Lung (tissue), 12 donors: ENCODE results near the gene ALCAM. TPM values are rescaled to one million over a fixed set of nuclear protein-coding genes. Genes with fewer than 3 reads are reported as not detected.

Experiments used
- ATAC-seq: fragments of 200-7000 bp; cut with Tn5 transposase; one replicate; pipeline ENCODE4 v1.9.1; 2020; ENCODE audit warnings: moderate number of reproducible peaks; ENCODE audit not compliant: insufficient read depth, low FRiP score
- DNase-seq, 3 donors: peaks; one replicate each; pipeline ENCODE4 v3.0.0-alpha.2; 2013 to 2017
- H3K27ac ChIP-seq, 2 donors: one replicate each; pipeline ENCODE4 v1.5.1; 2013; ENCODE audit warnings: mild to moderate bottlenecking in 2 of 2, moderate library complexity in 2 of 2, control low read depth in 1 of 2, inconsistent platforms in 1 of 2, low read depth in 1 of 2, low read length in 1 of 2
- H3K27me3 ChIP-seq, 3 donors: one replicate each; pipeline ENCODE4 v1.5.1; 2013; ENCODE audit warnings: low read length in 2 of 3; ENCODE audit not compliant: control insufficient read depth in 3 of 3, insufficient read depth in 3 of 3
- H3K36me3 ChIP-seq, 4 donors: one replicate each; pipeline ENCODE4 v1.5.1; 2013; ENCODE audit warnings: low read length in 4 of 4, mild to moderate bottlenecking in 1 of 4, moderate library complexity in 1 of 4; ENCODE audit not compliant: control insufficient read depth in 4 of 4, insufficient read depth in 4 of 4
- H3K4me1 ChIP-seq, 5 donors: one replicate each; pipeline ENCODE4 v1.5.1; 2013; ENCODE audit warnings: low read length in 5 of 5, mild to moderate bottlenecking in 2 of 5, moderate library complexity in 1 of 5; ENCODE audit not compliant: control insufficient read depth in 5 of 5, insufficient read depth in 5 of 5
- H3K4me3 ChIP-seq: one replicate; pipeline ENCODE4 v1.5.1; 2013; ENCODE audit warnings: mild to moderate bottlenecking, control low read depth, moderate library complexity
- H3K9ac ChIP-seq, 2 donors: one replicate each; pipeline ENCODE4 v1.5.1; 2013; ENCODE audit warnings: low read length in 2 of 2, control low read depth in 1 of 2; ENCODE audit not compliant: insufficient read depth in 1 of 2
- H3K9me3 ChIP-seq, 4 donors: one replicate each; pipeline ENCODE4 v1.5.1; 2013; ENCODE audit warnings: low read length in 3 of 4, mild to moderate bottlenecking in 1 of 4, moderate library complexity in 1 of 4; ENCODE audit not compliant: control insufficient read depth in 4 of 4, insufficient read depth in 3 of 4
- WGBS, 2 donors: extraction: QIAGEN DNeasy Blood & Tissue Kit; methylation state at CpG; one replicate each; pipeline ENCODE4 v1.1.7; 2013; 5-methylcytosine and 5-hydroxymethylcytosine counted together
- polyA plus RNA-seq, 2 donors: library from polyadenylated mRNA; stranded (reverse); fragments of 200-250 nt; gene quantifications; one replicate each; pipeline ENCODE4 v1.2.1, GENCODE V29; 2013
- total RNA-seq, 2 donors: library from RNA; depleted of rRNA in 1 of 2; stranded (reverse); fragments of >200 nt in 1 of 2; gene quantifications; one replicate each; pipeline ENCODE4 v1.2.1, GENCODE V29; 2014 to 2021
- TF ChIP-seq, protein P1 (sequence below): IDR thresholded peaks from 2 replicates; pipeline ENCODE4 v1.5.1; 2012; ENCODE audit warnings: mild to moderate bottlenecking; ENCODE audit errors: control extremely low read depth, extremely low read depth
- donor health status: control.
- donor health status: control.
- donor health status: Bipolar disorder and iron deficiency.
- donor health status: healthy.
- donor health status: DM: yes; HTN: yes; CAD: no.

ALCAM gene
- total and polyA plus RNA-seq, 4 donors: 55.9 to 252 (median 109) TPM

DNA sequence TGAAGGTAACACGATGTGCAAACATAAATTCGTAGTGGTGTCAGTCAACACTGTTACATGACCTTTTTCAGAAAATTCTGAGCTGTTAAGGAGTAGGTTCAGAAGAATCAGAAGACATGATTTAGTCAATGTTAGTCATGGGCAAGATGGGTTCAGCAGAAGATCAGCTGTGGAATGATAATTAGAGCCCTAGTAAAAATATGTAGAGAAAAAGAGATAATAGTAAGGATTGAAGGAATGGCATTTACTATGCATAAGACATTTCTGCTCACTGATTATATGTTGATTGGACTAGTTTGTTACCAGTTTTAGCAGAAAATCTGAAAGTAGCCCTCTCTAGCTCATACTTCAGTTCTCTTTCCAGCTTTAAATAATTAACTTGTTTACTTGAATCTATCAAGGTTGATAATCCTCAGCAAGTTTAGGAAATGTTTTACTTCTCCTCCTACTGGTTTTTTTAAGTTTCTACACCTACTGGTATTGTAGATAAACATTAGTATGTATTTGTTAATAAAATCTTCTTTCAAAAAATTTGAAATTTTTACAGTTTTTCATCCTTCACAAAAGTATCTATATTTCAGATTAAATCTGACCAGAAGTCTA, 98.6 kb downstream of the ALCAM start:
- Histone ChIP-seq H3K36me3 (no peaks in the 10 kb centered on the region), H3K4me3 (no peak overlapping the region), H3K9ac (no peak overlapping the region), H3K27me3 (no peaks in the 10 kb centered on the region), H3K27ac (no peak overlapping the region), H3K4me1 (no peaks in the 10 kb centered on the region), H3K9me3 (no peaks in the 10 kb centered on the region)
- 76 to 92% methylated on average over 2 of the region's 2 CpGs for WGBS, 2 donors
- DNase-seq (no peak), ATAC-seq (no peak)
- TF ChIP-seq, protein P1, sequence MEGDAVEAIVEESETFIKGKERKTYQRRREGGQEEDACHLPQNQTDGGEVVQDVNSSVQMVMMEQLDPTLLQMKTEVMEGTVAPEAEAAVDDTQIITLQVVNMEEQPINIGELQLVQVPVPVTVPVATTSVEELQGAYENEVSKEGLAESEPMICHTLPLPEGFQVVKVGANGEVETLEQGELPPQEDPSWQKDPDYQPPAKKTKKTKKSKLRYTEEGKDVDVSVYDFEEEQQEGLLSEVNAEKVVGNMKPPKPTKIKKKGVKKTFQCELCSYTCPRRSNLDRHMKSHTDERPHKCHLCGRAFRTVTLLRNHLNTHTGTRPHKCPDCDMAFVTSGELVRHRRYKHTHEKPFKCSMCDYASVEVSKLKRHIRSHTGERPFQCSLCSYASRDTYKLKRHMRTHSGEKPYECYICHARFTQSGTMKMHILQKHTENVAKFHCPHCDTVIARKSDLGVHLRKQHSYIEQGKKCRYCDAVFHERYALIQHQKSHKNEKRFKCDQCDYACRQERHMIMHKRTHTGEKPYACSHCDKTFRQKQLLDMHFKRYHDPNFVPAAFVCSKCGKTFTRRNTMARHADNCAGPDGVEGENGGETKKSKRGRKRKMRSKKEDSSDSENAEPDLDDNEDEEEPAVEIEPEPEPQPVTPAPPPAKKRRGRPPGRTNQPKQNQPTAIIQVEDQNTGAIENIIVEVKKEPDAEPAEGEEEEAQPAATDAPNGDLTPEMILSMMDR: no peak

DNA sequence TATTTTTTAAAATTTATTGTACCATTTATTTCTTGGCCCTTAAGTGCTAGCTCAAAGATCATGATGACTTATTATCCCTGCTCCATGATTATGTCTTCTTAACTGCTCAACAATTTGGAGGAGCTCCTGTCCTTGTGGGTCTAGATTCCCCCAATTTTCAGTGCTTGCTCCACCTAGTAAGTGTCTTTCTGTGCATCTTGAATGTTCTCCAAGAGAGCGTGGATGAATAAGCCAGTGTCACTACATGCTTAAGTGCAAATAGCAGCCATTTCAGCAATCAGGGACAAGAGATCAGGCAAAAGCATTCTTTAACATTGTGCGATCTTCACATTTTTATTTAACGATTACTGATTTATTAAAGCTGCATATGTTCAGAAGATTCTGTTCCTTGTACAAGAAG, 99.4 kb downstream of the ALCAM start:
- H3K9me3 ChIP-seq: no peaks in the 10 kb centered on the region
- H3K4me1 ChIP-seq: no peaks in the 10 kb centered on the region
- no peak overlapping the region for H3K27ac ChIP-seq
- no peak for DNase-seq
- H3K4me3 ChIP-seq: no peak overlapping the region
- WGBS, 2 donors: 92 to 93% methylated on average over 3 of the region's 3 CpGs
- no peak for ATAC-seq
- no peaks in the 10 kb centered on the region for H3K27me3 ChIP-seq
- H3K36me3 ChIP-seq: no peaks in the 10 kb centered on the region
- TF ChIP-seq, protein P1: no peak
- no peak overlapping the region for H3K9ac ChIP-seq

DNA sequence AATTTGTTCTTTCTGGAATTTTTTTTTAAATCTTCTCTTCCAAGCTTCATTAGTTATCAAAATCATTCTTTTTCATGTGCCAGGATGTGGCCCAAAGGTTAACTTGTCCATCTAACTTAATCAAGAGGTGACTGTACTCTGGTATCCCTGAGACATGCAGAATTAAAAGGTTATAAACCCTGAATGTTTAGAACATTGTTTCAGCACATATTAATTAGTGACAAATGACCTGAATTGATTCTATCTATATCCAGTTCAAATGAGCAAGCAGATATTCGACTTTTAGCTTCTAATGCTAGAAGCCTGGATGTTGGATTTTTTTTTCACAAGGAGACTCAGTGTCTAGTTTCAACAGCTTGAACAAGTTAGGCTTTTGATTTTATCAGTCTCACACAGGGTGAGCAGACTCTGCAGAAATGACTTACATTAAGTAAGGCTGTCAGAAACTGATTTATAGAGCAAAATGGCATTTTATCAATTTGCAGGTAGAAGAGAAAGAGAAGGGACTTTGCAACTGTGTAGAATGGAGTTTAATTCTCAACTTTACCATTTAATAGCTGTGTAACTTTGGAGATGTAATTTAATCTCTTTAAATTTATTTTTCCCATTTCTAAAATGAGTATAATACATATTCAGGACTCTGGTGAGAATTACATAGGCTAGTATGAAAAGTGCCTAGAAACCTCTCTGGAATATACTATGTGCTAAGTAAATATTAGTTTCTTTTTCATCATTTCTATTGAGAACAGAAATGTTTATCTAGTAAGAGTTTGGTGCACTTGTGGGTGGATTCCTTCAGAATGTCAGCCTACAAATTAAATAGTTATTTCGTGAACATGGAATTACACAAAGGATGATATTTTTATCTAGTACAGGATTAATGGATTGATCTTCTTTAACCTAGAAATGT, 100.0 kb downstream of the ALCAM start:
- H3K27ac ChIP-seq: no peak overlapping the region
- H3K4me3 ChIP-seq: no peak overlapping the region
- ATAC-seq (no peak), DNase-seq (no peak)
- no peaks in the 10 kb centered on the region for H3K9me3 ChIP-seq
- 34 to 66% methylated on average over 2 of the region's 2 CpGs for WGBS, 2 donors
- no peaks in the 10 kb centered on the region for H3K27me3 ChIP-seq
- TF ChIP-seq, protein P1: no peak
- H3K36me3 ChIP-seq: no peaks in the 10 kb centered on the region
- H3K4me1 ChIP-seq: no peaks in the 10 kb centered on the region
- no peak overlapping the region for H3K9ac ChIP-seq
